IMR-90 (cell line): ENCODE measurements around the gene FDX1. TPM values are rescaled to one million over a fixed set of nuclear protein-coding genes. Genes with fewer than 3 reads are reported as not detected.

ENCODE experiments used
- ATAC-seq: fragments of 200-7000 bp; cut with Tn5 transposase; 2 replicates; pipeline ENCODE4 v1.9.1; 2020; ENCODE audit warnings: low read depth, mild to moderate bottlenecking, moderate library complexity
- BruUV-seq: library from RNA; stranded (reverse); fragments of 400-500 nt; replicated peaks from 2 replicates; lab custom pipeline; 2021; lab: Mats Ljungman, UMichigan
- CTCF ChIA-PET: fragments of 300-600 bp; formaldehyde crosslinking; extraction: SDS; loops from one replicate; lab custom pipeline; 2021; ENCODE audit warnings: antibody characterized with exemption; lab: Yijun Ruan, JAX
- POLR2A ChIA-PET: fragments of 300-600 bp; sonication (Branson Sonifier 250); formaldehyde crosslinking; loops from one replicate; lab custom pipeline; 2022; ENCODE audit warnings: antibody characterized with exemption; ENCODE audit not compliant: unreplicated experiment; lab: Charles Lee
- DNase-seq: peaks from one replicate; pipeline ENCODE4 v3.0.0; 2013
- H2AFZ ChIP-seq: replicated peaks from 2 replicates; pipeline ENCODE3; 2013; ENCODE audit warnings: low read length, mild to moderate bottlenecking; ENCODE audit not compliant: poor library complexity
- H2AK5ac ChIP-seq: 2 replicates; pipeline ENCODE4 v1.6.1; 2013; ENCODE audit warnings: low read depth, low read length, inconsistent platforms
- H2AK9ac ChIP-seq: replicated peaks from 2 replicates; pipeline ENCODE3; 2013; ENCODE audit warnings: mild to moderate bottlenecking, low read depth, low read length, moderate library complexity; ENCODE audit not compliant: poor library complexity
- H2BK120ac ChIP-seq: 2 replicates; pipeline ENCODE4 v1.6.1; 2013; ENCODE audit warnings: low read depth, low read length, inconsistent platforms
- H2BK15ac ChIP-seq: 3 replicates; pipeline ENCODE4 v1.6.1; 2013; ENCODE audit warnings: low read depth, low read length, inconsistent platforms
- H2BK20ac ChIP-seq: 2 replicates; pipeline ENCODE4 v1.6.1; 2013; ENCODE audit warnings: low read depth, mild to moderate bottlenecking, inconsistent platforms, low read length, moderate library complexity
- H2BK5ac ChIP-seq: 2 replicates; pipeline ENCODE4 v1.6.1; 2013; ENCODE audit warnings: mild to moderate bottlenecking, low read depth, low read length, inconsistent platforms; ENCODE audit not compliant: poor library complexity, severe bottlenecking
- H3K14ac ChIP-seq: replicated peaks from 2 replicates; pipeline ENCODE4 v1.6.1; 2013; ENCODE audit warnings: low read depth, low read length, inconsistent platforms
- H3K18ac ChIP-seq: 2 replicates; pipeline ENCODE4 v1.6.1; 2013; ENCODE audit warnings: low read depth, low read length, control low read depth
- H3K23ac ChIP-seq: 2 replicates; pipeline ENCODE4 v1.6.1; 2013; ENCODE audit warnings: low read depth, low read length, inconsistent platforms
- H3K27ac ChIP-seq: 2 replicates; pipeline ENCODE4 v1.5.1; 2013; ENCODE audit warnings: mild to moderate bottlenecking, control low read depth, low read length; ENCODE audit not compliant: insufficient read depth
- H3K27me3 ChIP-seq: 2 replicates; pipeline ENCODE4 v1.6.1; 2013; ENCODE audit warnings: low read length; ENCODE audit not compliant: control insufficient read depth, insufficient read depth
- H3K36me3 ChIP-seq: 2 replicates; pipeline ENCODE4 v1.6.1; 2013; ENCODE audit warnings: low read length, mixed read lengths; ENCODE audit not compliant: control insufficient read depth, insufficient read depth
- H3K4ac ChIP-seq: 2 replicates; pipeline ENCODE4 v1.6.1; 2013; ENCODE audit warnings: low read depth, low read length, inconsistent platforms
- H3K4me1 ChIP-seq: 2 replicates; pipeline ENCODE4 v1.6.1; 2013; ENCODE audit warnings: low read length, mixed read lengths; ENCODE audit not compliant: control insufficient read depth, insufficient read depth
- H3K4me2 ChIP-seq: 2 replicates; pipeline ENCODE4 v1.6.1; 2013; ENCODE audit warnings: low read depth, mild to moderate bottlenecking, control low read depth, low read length, moderate library complexity
- H3K4me3 ChIP-seq: 2 replicates; pipeline ENCODE4 v1.5.1; 2013; ENCODE audit warnings: low read depth, mild to moderate bottlenecking, control low read depth, low read length, moderate library complexity; ENCODE audit not compliant: insufficient read depth
- H3K56ac ChIP-seq: 2 replicates; pipeline ENCODE4 v1.6.1; 2013; ENCODE audit warnings: low read length, inconsistent platforms; ENCODE audit not compliant: insufficient read depth; ENCODE audit errors: extremely low read depth
- H3K79me1 ChIP-seq, 2 experiments: 2 replicates each; pipeline ENCODE4 v1.6.1; 2013; ENCODE audit warnings: low read length in 2 of 2, inconsistent platforms in 1 of 2, low read depth in 1 of 2
- H3K9ac ChIP-seq: 2 replicates; pipeline ENCODE4 v1.6.1; 2013; ENCODE audit warnings: low read depth, low read length, control low read depth
- H3K9me1 ChIP-seq: 2 replicates; pipeline ENCODE4 v1.6.1; 2013; ENCODE audit warnings: low read length, inconsistent platforms; ENCODE audit not compliant: insufficient read depth
- H3K9me3 ChIP-seq: 2 replicates; pipeline ENCODE4 v1.6.1; 2013; ENCODE audit warnings: low read length; ENCODE audit not compliant: control insufficient read depth, insufficient read depth
- H4K20me1 ChIP-seq: 2 replicates; pipeline ENCODE4 v1.6.1; 2013; ENCODE audit warnings: low read length, inconsistent platforms; ENCODE audit not compliant: insufficient read depth
- H4K5ac ChIP-seq: 2 replicates; pipeline ENCODE4 v1.6.1; 2013; ENCODE audit warnings: mild to moderate bottlenecking, low read depth, low read length, control low read depth
- H4K8ac ChIP-seq, 2 experiments: 2 replicates each; pipeline ENCODE4 v1.6.1; 2013; ENCODE audit warnings: low read depth in 2 of 2, low read length in 2 of 2, control low read depth in 1 of 2, inconsistent platforms in 1 of 2
- H4K91ac ChIP-seq: 2 replicates; pipeline ENCODE4 v1.6.1; 2013; ENCODE audit warnings: low read depth, low read length, inconsistent platforms; ENCODE audit not compliant: insufficient read depth
- BHLHE40 ChIP-seq: fragments of 150-350 bp; IDR thresholded peaks from 2 replicates; pipeline ENCODE4 v1.6.1; 2016; ENCODE audit warnings: mild to moderate bottlenecking, low read depth, low read length
- CHD1 ChIP-seq: IDR thresholded peaks from 2 replicates; pipeline ENCODE4 v1.6.1; 2012; ENCODE audit warnings: low read depth, low read length, improper control_type of control experiment
- POLR2A ChIP-seq: IDR thresholded peaks from 2 replicates; pipeline ENCODE4 v1.6.1; 2012; ENCODE audit warnings: mild to moderate bottlenecking, low read depth, low read length
- RAD21 ChIP-seq: IDR thresholded peaks from 2 replicates; pipeline ENCODE4 v1.6.1; 2012; ENCODE audit warnings: low read length, improper control_type of control experiment
- RFX5 ChIP-seq: IDR thresholded peaks from 2 replicates; pipeline ENCODE4 v1.8.0; 2012; ENCODE audit warnings: low read depth, mild to moderate bottlenecking, low read length, moderate library complexity
- WGBS, 2 experiments: methylation state at CpG; one replicate each; pipeline versions ENCODE4 v1.1.5 to v1.1.7; 2013; ENCODE audit warnings: missing lambda C conversion rate in 2 of 2; ENCODE audit not compliant: insufficient read length in 1 of 2; ENCODE audit errors: extremely low coverage in 2 of 2; 5-methylcytosine and 5-hydroxymethylcytosine counted together
- dilution Hi-C: fragments of 300-500 bp; cut with HindIII; formaldehyde crosslinking; loops from one replicate; pipeline ENCODE4 v1.14.3; 2018; ENCODE audit warnings: low sequenced_read_pairs; ENCODE audit not compliant: unreplicated experiment
- in situ Hi-C: fragments of 300-500 bp; cut with MboI; formaldehyde crosslinking; loops from 3 replicates; pipeline ENCODE4 v1.14.3; 2019; ENCODE audit warnings: low sequenced_read_pairs, inconsistent platforms, mixed read lengths
- intact Hi-C: fragments of 100-400 bp; cut with micrococcal nuclease; formaldehyde crosslinking; loops from 2 replicates; pipeline ENCODE4 v1.10.0; 2022
- polyA plus RNA-seq, 3 experiments: library from polyadenylated mRNA; depleted of rRNA; stranded (reverse); fragments of >200 nt; gene quantifications; 2 replicates each; pipeline ENCODE4 v1.2.3, GENCODE V29; 2012; ENCODE audit warnings: low replicate concordance in 1 of 3
- total RNA-seq: library from RNA; depleted of rRNA; stranded (reverse); fragments of >200 nt; gene quantifications from 2 replicates; pipeline ENCODE4 v1.2.3, GENCODE V29; 2012

Gene FDX1
- total and polyA plus RNA-seq, 2 of the 4 experiments (the other 2 are of a cell fraction) = 4.3 to 5.1 TPM

GRCh38 chr11:110507328-110507727, 77.6 kb downstream of the FDX1 start:
- H2BK20ac ChIP-seq = no peak overlapping the region
- H3K4me3 ChIP-seq = no peak overlapping the region
- no peaks in the 10 kb centered on the region for H4K20me1 ChIP-seq
- 70% methylated on average over 2 of the region's 5 CpGs; no CpG with 5 or more reads in 1 of the 2 experiments for WGBS, 2 experiments
- no peak overlapping the region for H4K91ac ChIP-seq
- no peak overlapping the region for H4K5ac ChIP-seq
- no peak overlapping the region for H2BK5ac ChIP-seq
- H3K9me3 ChIP-seq = no peaks in the 10 kb centered on the region
- H3K14ac ChIP-seq = no peak overlapping the region
- CTCF ChIA-PET = no interaction called here
- H2BK120ac ChIP-seq = no peak overlapping the region
- H3K27me3 ChIP-seq = no peaks in the 10 kb centered on the region
- H3K56ac ChIP-seq = no peak overlapping the region
- H3K36me3 ChIP-seq = no peaks in the 10 kb centered on the region
- H3K9ac ChIP-seq = no peak overlapping the region
- H3K4ac ChIP-seq = no peak overlapping the region
- no peaks in the 10 kb centered on the region for H3K79me1 ChIP-seq
- no peak overlapping the region for H2AK9ac ChIP-seq
- H4K8ac ChIP-seq = no peak overlapping the region
- ATAC-seq = no peak
- no peak overlapping the region for H2AFZ ChIP-seq
- intact Hi-C loops (no loop called here), dilution Hi-C loops (no loop called here), in situ Hi-C loops (no loop called here)
- peaks cover 2% of the 10 kb centered on the region; the same call in 1 of the 2 replicates for H3K4me1 ChIP-seq
- no TSS peak for BruUV-seq
- no peak overlapping the region for H3K18ac ChIP-seq
- H3K9me1 ChIP-seq = no peaks in the 10 kb centered on the region
- no peak overlapping the region for H3K23ac ChIP-seq
- H2AK5ac ChIP-seq = no peak overlapping the region
- no peak overlapping the region for H3K27ac ChIP-seq
- DNase-seq = no peak
- TF ChIP-seq RFX5 (no peak), BHLHE40 (no peak), POLR2A (no peak), CHD1 (no peak), RAD21 (no peak)
- H2BK15ac ChIP-seq = no peak overlapping the region
- POLR2A ChIA-PET = interaction anchor here (0.6 kb wide), 1 partner anchor 202 kb away, joined by 3 read pairs; no protein-coding TSS in a partner anchor
- H3K4me2 ChIP-seq = no peak overlapping the region
